HG02588 (cell line): ENCODE measurements around the gene MFSD2A.
"Not testable (repeated sequence)": the region's sequence is repeated elsewhere in the genome, so short reads cannot be mapped to it uniquely, and the experiment has no call there.

ENCODE experiments used
- ATAC-seq: cut with Tn5 transposase; IDR thresholded peaks from one replicate; pipeline ENCODE4 v1.9.1; 2021; ENCODE audit warnings: mild to moderate bottlenecking, moderate library complexity; ENCODE audit not compliant: unreplicated experiment

MFSD2A gene

DNA sequence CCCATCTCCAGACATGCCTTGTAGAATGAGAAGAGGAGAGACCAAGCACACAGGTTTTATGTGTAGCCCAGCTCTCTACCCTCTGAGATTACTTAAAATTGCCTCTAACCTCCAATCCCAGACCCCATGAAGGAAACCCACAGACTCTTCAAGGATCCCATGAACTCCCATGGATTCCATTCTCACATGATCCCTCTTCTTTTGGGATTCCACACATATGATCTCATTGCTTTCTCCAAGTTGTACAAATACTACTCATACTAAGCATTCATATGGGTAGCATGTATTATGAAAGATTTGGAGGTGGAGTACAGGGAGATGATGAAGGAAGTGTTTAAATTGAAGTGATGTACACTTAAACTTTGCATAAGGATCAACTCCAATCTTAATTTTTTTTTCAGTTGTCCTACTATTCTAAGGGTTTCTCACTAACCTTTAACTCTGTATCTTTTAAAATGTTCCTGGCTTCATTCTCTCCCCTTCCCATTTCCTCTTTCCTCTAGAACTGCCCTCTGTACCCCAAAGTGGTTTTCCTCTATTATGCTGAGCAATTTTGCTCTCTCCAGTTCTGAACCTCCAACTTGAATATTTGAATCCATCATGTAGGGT, 41.6 kb downstream of the MFSD2A start:
- ATAC-seq = no peak

DNA sequence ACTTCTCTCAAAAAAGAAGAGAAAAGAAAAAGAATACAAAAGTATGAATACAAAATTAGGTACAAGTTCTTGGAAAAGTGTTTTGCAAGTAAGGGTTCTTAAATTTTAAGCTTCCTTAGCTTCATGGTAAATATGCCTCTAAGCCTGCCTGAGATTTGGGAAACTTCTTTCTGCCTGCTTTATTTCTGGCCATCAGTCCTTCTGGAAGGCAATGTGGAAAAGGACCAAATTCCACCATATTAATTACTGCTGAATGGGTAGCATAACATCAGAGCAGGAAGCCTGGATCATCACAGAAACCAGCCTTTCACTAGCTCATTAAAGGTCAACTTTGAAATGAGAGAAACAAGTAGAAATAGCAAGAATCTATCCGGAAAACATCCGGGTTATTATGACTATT, 46.5 kb downstream of the MFSD2A start:
- ATAC-seq = no peak

DNA sequence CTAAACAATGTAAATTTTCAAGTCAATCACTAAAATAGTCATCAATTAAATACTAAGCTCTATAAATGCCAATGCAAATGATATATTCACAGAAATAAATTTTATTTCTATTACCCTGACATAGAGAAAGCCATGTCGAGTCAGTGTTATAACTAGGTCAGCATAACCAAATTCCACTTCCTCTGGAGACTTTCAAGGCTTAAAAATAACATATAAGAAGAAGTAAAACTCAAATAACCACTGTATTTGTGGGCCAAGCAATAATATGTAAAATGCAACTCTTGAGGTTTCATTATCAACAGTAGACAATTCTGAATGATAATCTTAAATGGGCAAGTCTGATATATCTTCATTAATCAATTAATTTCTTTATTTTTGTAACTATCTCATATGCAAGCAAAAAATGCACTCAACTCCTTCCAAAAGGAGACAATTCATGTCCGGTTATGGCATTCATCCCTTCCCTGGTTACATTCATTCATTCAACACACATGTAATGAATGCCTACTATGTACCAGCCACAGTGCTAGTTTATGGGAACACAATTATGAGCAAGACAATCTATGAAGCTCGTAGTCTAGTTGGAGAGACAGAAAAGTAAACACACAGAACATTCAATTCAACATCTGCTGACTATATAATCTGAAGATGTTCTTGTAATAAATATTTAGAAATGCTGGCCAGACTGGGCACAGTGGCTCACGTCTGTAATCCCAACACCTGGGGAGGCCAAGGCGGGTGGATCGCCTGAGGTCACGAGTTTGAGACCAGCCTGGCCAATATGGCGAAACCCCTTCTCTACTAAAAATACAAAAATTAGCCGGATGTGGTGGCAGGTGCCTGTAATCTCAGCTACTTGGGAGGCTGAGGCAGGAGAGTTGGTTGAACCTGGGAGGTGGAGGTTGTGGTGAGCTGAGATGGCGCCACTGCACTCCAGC, 48.5 kb downstream of the MFSD2A start:
- peak; percentile 65 for ATAC-seq

DNA sequence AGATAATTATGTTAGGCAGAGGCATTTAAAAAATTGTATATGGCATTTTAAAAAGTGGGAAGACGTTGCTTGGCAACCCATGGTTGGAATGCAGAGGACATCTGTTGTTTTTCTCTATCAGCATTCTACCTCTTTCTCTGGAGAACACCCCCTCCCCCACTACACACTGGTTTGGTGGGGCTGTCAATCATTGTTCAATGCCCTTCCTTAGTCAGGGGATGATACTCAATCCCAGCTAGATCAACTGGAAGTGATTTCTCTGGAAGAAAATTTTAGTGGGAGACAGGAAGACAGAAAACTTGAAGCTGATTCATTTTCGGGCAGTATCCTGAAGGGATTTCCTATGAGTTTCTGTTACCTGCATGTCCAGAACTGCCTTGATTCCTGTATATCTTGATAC, 49.9 kb downstream of the MFSD2A start:
- ATAC-seq = no peak

DNA sequence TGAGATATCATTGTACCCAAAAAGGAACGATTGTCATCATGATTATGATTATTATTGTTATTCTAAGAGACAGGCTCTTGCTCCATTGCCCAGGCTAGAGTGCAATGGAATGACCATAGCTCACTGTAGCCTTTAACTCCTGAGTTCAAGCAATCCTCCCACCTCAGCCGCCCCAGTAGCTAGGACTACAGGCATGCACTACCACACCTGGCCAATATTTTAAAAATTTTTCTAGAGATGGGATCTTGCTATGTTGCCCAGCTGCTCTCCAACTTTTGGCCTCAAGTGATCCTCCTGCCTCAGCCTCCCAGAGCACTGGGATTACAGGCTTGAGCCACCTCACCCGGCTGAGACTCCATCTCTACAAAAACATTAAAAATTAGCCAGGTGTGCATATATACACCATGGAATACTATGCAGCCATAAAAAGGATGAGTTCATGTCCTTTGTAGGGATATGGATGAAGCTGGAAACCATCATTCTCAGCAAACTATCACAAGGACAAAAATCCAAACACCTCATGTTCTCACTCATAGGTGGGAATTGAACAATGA, 52.6 kb downstream of the MFSD2A start:
- ATAC-seq = not testable (repeated sequence)

DNA sequence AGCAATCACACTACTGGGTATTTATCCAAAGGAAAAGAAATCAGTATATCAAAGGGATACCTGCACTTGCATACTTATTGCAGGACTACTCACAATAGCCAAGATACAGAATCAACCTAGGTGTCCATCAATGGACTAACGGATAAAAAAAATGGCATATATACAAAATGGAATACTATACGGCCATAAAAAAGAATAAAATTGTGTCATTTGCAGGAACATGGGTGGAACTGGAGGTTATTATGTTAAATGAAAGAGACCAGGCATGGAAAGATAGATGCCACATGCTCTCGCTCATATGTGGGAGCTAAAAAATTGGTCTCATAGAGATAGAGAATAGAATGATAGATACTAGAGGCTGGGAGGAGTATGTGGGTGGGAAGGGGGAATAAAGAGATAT, 56.3 kb downstream of the MFSD2A start:
- ATAC-seq = no peak

DNA sequence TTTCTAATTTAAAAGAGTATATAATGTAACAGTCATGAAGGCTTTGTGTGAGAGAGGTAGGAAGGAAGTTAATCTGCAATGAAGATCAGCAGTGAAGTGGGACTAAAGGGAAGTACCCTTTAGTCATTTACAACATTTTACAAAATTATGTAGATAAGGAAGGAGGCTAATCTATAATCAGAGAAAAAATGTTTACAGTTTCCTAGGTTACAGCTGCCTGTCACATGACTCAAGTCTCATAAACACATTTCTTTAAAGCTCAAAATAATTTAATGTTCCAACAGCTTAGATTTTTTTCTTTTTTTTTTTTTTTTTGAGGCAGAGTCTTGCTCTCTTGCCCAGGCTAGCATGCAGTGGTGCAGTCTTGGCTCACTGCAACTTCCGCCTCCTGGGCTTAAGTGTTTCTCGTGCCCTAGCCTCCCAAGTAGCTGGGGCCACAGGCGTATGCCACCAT, 59.3 kb downstream of the MFSD2A start:
- ATAC-seq = no peak

DNA sequence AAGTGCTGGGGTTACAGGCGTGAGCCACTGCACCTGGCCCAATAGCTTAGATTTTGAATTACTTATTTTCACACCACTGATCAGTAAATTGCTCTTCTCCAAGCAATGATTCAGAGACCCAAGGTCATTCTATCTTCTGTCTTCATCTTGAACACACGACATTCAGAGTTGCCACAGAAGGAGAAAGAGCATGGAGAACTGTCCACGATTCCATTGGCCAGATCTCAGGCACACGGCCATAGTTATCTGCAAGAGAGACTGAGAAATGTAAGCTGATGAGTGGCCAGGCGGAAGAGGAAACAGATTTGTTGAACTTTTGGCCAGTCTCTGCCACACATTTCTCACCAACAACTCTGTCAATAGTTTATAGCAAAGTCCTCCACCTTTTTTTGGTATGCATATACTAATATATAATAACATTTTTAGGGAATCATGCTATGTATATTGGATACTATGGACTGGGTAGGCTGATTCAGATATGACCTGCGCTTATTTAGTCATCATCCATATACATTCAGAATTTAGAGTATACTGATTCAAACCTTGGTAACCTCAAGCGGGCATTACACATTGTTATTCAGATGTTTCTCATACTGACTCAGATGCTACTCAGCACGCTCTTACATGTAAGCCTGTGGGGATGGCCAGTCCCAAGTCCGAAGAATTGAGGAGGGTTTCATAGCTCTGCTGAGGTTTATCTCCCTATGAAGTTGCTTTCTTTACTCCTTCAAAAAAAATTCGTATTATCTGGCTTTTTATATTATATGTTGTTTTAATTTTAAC, 60.1 kb downstream of the MFSD2A start:
- no peak for ATAC-seq

DNA sequence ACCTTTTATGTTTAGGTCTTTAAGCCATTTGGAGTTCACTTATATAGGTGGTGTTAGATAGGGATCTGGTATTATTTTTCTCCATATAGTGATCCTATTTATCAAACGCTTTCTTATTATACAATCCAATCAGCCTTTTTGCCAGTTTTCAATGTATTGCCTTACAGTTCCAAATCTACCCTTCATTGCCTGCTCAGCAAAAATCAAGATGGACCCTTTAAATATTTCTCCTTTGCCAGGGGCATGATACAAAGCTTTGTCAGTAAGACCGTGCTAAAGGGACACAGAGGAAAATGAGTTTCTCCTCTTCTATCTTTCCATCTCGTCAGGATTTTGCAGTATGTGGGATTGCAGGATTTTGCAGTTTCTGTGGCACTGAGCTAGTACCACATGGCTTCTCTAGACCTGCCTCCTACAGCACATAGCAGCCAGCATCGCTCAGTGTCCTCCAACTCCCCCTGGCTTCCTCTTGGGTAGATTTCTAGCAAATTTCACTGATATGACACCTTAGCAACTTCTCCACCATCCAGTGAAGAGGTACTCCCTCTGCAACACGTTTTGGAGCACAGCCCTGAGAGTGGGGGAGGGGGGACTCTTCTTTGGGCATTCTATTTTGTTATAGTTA, 63.1 kb downstream of the MFSD2A start:
- ATAC-seq = no peak
